Activated CD8-positive, alpha-beta T cell treated with anti-CD3 and anti-CD28 coated beads, Interleukin-2, amount 10 ng/mL, durations not matched to agents 7 days and 5 days (primary cell): ENCODE data around the gene LY86. TPM values are rescaled to one million over a fixed set of nuclear protein-coding genes. Genes with fewer than 3 reads are reported as not detected.

Experiments used
- ATAC-seq: fragments of 150-1000 bp; cut with Tn5 transposase; one replicate; pipeline ENCODE4 v1.10.0; 2021; ENCODE audit warnings: moderate library complexity
- CTCF ChIA-PET: fragments of 350-600 bp; sonication (Branson Sonifier 250); formaldehyde crosslinking; loops from one replicate; lab custom pipeline; 2021; ENCODE audit warnings: antibody characterized with exemption; lab: Charles Lee
- POLR2A ChIA-PET: fragments of 350-600 bp; sonication (Branson Sonifier 250); formaldehyde crosslinking; loops from one replicate; lab custom pipeline; 2021; ENCODE audit warnings: antibody characterized with exemption; lab: Charles Lee
- DNase-seq: peaks from one replicate; pipeline ENCODE4 v3.0.0-alpha.2; 2020
- H3K27ac Mint-ChIP-seq: one replicate; pipeline ENCODE4 v1.8.0; 2021; ENCODE audit warnings: mild to moderate bottlenecking, mixed read lengths
- H3K27me3 Mint-ChIP-seq: one replicate; pipeline ENCODE4 v1.8.0; 2021; ENCODE audit warnings: low read depth, mixed read lengths
- H3K36me3 Mint-ChIP-seq: one replicate; pipeline ENCODE4 v1.8.0; 2021; ENCODE audit warnings: low read depth, mixed read lengths
- H3K4me1 Mint-ChIP-seq: one replicate; pipeline ENCODE4 v1.8.0; 2021; ENCODE audit warnings: low read depth, mixed read lengths
- H3K4me3 Mint-ChIP-seq: one replicate; pipeline ENCODE4 v1.8.0; 2021; ENCODE audit warnings: mild to moderate bottlenecking, mixed read lengths
- H3K9me3 Mint-ChIP-seq: one replicate; pipeline ENCODE4 v1.8.0; 2022; ENCODE audit warnings: mixed read lengths; ENCODE audit not compliant: insufficient read depth
- total RNA-seq, 2 experiments: library from RNA; stranded (reverse); gene quantifications; one replicate each; pipeline ENCODE4 v1.2.3, GENCODE V29; 2021

LY86 gene
- total RNA-seq, 2 experiments from 2014 or later, result 1.9 to 2.9 TPM

GRCh38 chr6:6686176-6686575 is 97.7 kb downstream of the LY86 start:
- Mint-ChIP-seq H3K9me3 (peaks cover 7% of the 10 kb centered on the region), H3K36me3 (peaks cover 5% of the 10 kb centered on the region), H3K4me3 (no peak overlapping the region), H3K4me1 (peaks cover 73% of the 10 kb centered on the region), H3K27ac (no peak overlapping the region), H3K27me3 (peaks cover 5% of the 10 kb centered on the region)
- CTCF ChIA-PET, result interaction anchor here (1.4 to 1.7 kb wide), 2 partner anchors 10 kb away, joined by 4 to 5 read pairs; no protein-coding TSS in a partner anchor
- ATAC-seq, result no peak
- POLR2A ChIA-PET, result interaction anchor here (0.8 kb wide), 1 partner anchor 27 kb away, joined by 4 read pairs; no protein-coding TSS in a partner anchor
- DNase-seq, result no peak

GRCh38 chr6:6686748-6687601 is 98.5 kb downstream of the LY86 start:
- H3K9me3 Mint-ChIP-seq, result peaks cover 12% of the 10 kb centered on the region
- no peak overlapping the region for H3K4me3 Mint-ChIP-seq
- H3K27ac Mint-ChIP-seq, result no peak overlapping the region
- peaks cover 6% of the 10 kb centered on the region for H3K36me3 Mint-ChIP-seq
- POLR2A ChIA-PET, result interaction anchor here (0.6 kb wide), 1 partner anchor 240 kb away, joined by 3 read pairs; no protein-coding TSS in a partner anchor
- DNase-seq (no peak), ATAC-seq (peak; percentile 14)
- peaks cover 65% of the 10 kb centered on the region for H3K4me1 Mint-ChIP-seq
- H3K27me3 Mint-ChIP-seq, result peaks cover 5% of the 10 kb centered on the region
- CTCF ChIA-PET, result interaction anchor here (1.4 to 1.7 kb wide), 2 partner anchors 10 kb away, joined by 4 to 5 read pairs; no protein-coding TSS in a partner anchor

- H3K4me1 Mint-ChIP-seq, result peaks cover 52% of the 10 kb centered on the region
- DNase-seq (no peak), ATAC-seq (peak; percentile 42)
- POLR2A ChIA-PET, result no interaction called here
- peaks cover 2% of the 10 kb centered on the region for H3K27me3 Mint-ChIP-seq
- peak overlapping the region; percentile 77 for H3K27ac Mint-ChIP-seq
- H3K36me3 Mint-ChIP-seq, result peaks cover 5% of the 10 kb centered on the region
- CTCF ChIA-PET, result no interaction called here
- H3K4me3 Mint-ChIP-seq, result no peak overlapping the region
- H3K9me3 Mint-ChIP-seq, result peaks cover 15% of the 10 kb centered on the region
These were observed 99.8 kb downstream of the LY86 start for GRCh38 chr6:6688283-6688682.

GRCh38 chr6:6688951-6689350 is 100.4 kb downstream of the LY86 start:
- Mint-ChIP-seq H3K9me3 (peaks cover 15% of the 10 kb centered on the region), H3K36me3 (peaks cover 5% of the 10 kb centered on the region), H3K4me3 (no peak overlapping the region), H3K27me3 (peaks cover 2% of the 10 kb centered on the region), H3K4me1 (peaks cover 45% of the 10 kb centered on the region), H3K27ac (no peak overlapping the region)
- POLR2A ChIA-PET, result no interaction called here
- DNase-seq (no peak), ATAC-seq (no peak)
- CTCF ChIA-PET, result no interaction called here

GRCh38 chr6:6689400-6690143 is 101.1 kb downstream of the LY86 start:
- Mint-ChIP-seq H3K4me1 (peaks cover 44% of the 10 kb centered on the region), H3K4me3 (no peak overlapping the region), H3K27ac (peak overlapping the region; percentile 49), H3K27me3 (peaks cover 2% of the 10 kb centered on the region), H3K9me3 (peaks cover 15% of the 10 kb centered on the region), H3K36me3 (peaks cover 5% of the 10 kb centered on the region)
- ATAC-seq (no peak), DNase-seq (no peak)
- POLR2A ChIA-PET, result no interaction called here
- CTCF ChIA-PET, result no interaction called here

- no peak for DNase-seq
- H3K4me3 Mint-ChIP-seq, result no peak overlapping the region
- ATAC-seq, result no peak
- H3K9me3 Mint-ChIP-seq, result peaks cover 15% of the 10 kb centered on the region
- peaks cover 4% of the 10 kb centered on the region for H3K27me3 Mint-ChIP-seq
- CTCF ChIA-PET, result interaction anchor here (3.5 kb wide), 1 partner anchor 13 kb away, joined by 15 read pairs; no protein-coding TSS in a partner anchor
- peaks cover 5% of the 10 kb centered on the region for H3K36me3 Mint-ChIP-seq
- H3K27ac Mint-ChIP-seq, result no peak overlapping the region
- POLR2A ChIA-PET, result no interaction called here
- H3K4me1 Mint-ChIP-seq, result peaks cover 41% of the 10 kb centered on the region
These were observed 101.6 kb downstream of the LY86 start for GRCh38 chr6:6690144-6690483.

GRCh38 chr6:6694368-6694780 is 105.9 kb downstream of the LY86 start:
- ChIA-PET POLR2A (interaction anchor here (1.1 kb wide), 1 partner anchor 8 kb away, joined by 4 read pairs; no protein-coding TSS in a partner anchor), CTCF (no interaction called here)
- H3K4me1 Mint-ChIP-seq, result peaks cover 38% of the 10 kb centered on the region
- H3K36me3 Mint-ChIP-seq, result peaks cover 5% of the 10 kb centered on the region
- ATAC-seq (no peak), DNase-seq (no peak)
- H3K9me3 Mint-ChIP-seq, result peaks cover 15% of the 10 kb centered on the region
- peaks cover 6% of the 10 kb centered on the region for H3K27me3 Mint-ChIP-seq
- no peak overlapping the region for H3K27ac Mint-ChIP-seq
- no peak overlapping the region for H3K4me3 Mint-ChIP-seq

GRCh38 chr6:6694825-6695624 is 106.5 kb downstream of the LY86 start:
- Mint-ChIP-seq H3K4me1 (peaks cover 33% of the 10 kb centered on the region), H3K36me3 (peaks cover 5% of the 10 kb centered on the region), H3K9me3 (peaks cover 15% of the 10 kb centered on the region), H3K4me3 (no peak overlapping the region), H3K27me3 (peaks cover 8% of the 10 kb centered on the region), H3K27ac (peak overlapping the region; percentile 8)
- ATAC-seq (no peak), DNase-seq (no peak)
- ChIA-PET POLR2A (no interaction called here), CTCF (no interaction called here)

GRCh38 chr6:6695625-6696276 is 107.2 kb downstream of the LY86 start:
- Mint-ChIP-seq H3K4me1 (peaks cover 33% of the 10 kb centered on the region), H3K27me3 (peaks cover 12% of the 10 kb centered on the region), H3K9me3 (peaks cover 13% of the 10 kb centered on the region), H3K27ac (peak overlapping the region; percentile 27), H3K4me3 (no peak overlapping the region), H3K36me3 (peaks cover 5% of the 10 kb centered on the region)
- DNase-seq (no peak), ATAC-seq (no peak)
- CTCF ChIA-PET, result interaction anchor here (0.7 to 1.7 kb wide), 13 partner anchors 11 to 547 kb away, joined by 3 to 19 read pairs (median 3); no protein-coding TSS in a partner anchor
- POLR2A ChIA-PET, result no interaction called here

GRCh38 chr6:6696867-6697531 is 108.5 kb downstream of the LY86 start:
- Mint-ChIP-seq H3K4me1 (peaks cover 38% of the 10 kb centered on the region), H3K27ac (peak overlapping the region; percentile 77), H3K36me3 (no peaks in the 10 kb centered on the region), H3K27me3 (peaks cover 14% of the 10 kb centered on the region), H3K4me3 (no peak overlapping the region), H3K9me3 (peaks cover 4% of the 10 kb centered on the region)
- DNase-seq (peak; percentile 65), ATAC-seq (peak; percentile 35)
- POLR2A ChIA-PET, result interaction anchor here (0.6 to 0.8 kb wide), 2 partner anchors 9 to 21 kb away, joined by 3 read pairs; no protein-coding TSS in a partner anchor
- CTCF ChIA-PET, result interaction anchor here (0.6 to 1.7 kb wide), 45 partner anchors 9 to 599 kb away, joined by 3 to 19 read pairs (median 3); no protein-coding TSS in a partner anchor
